ENCODE results near the gene AJUBA.

GRCh38 chr14:22986508-22987054 lies 4.2 kb upstream of the AJUBA start:
- TF ChIP-seq, protein P1, sequence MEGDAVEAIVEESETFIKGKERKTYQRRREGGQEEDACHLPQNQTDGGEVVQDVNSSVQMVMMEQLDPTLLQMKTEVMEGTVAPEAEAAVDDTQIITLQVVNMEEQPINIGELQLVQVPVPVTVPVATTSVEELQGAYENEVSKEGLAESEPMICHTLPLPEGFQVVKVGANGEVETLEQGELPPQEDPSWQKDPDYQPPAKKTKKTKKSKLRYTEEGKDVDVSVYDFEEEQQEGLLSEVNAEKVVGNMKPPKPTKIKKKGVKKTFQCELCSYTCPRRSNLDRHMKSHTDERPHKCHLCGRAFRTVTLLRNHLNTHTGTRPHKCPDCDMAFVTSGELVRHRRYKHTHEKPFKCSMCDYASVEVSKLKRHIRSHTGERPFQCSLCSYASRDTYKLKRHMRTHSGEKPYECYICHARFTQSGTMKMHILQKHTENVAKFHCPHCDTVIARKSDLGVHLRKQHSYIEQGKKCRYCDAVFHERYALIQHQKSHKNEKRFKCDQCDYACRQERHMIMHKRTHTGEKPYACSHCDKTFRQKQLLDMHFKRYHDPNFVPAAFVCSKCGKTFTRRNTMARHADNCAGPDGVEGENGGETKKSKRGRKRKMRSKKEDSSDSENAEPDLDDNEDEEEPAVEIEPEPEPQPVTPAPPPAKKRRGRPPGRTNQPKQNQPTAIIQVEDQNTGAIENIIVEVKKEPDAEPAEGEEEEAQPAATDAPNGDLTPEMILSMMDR (IDR thresholded peaks at IDR 0.05; ENCODE audit: borderline replicate concordance, extremely low read depth, low read length, poor library complexity, severe bottlenecking): peak; percentile 95
- no peak for TF ChIP-seq EZH2 (IDR thresholded peaks at IDR 0.05; ENCODE audit: borderline replicate concordance, low read depth, low read length, severe bottlenecking)
